HEK293T (cell line): ENCODE data around the gene RXRG.

Experiments
- CTCF ChIA-PET: fragments of 350-600 bp; formaldehyde crosslinking; extraction: SDS; loops from one replicate; lab custom pipeline; 2021; ENCODE audit warnings: antibody characterized with exemption, inconsistent platforms; lab: Yijun Ruan, JAX
- POLR2A ChIA-PET: fragments of 350-600 bp; formaldehyde crosslinking; extraction: SDS; loops from one replicate; lab custom pipeline; 2020; ENCODE audit warnings: antibody characterized with exemption, inconsistent platforms; lab: Yijun Ruan, JAX
- DNase-seq: peaks from one replicate; pipeline ENCODE4 v3.0.0; 2012; ENCODE audit warnings: mixed read lengths; ENCODE audit errors: extremely low spot score
- ARNT ChIP-seq: fragments of 450-650 bp; IDR thresholded peaks from 2 replicates; pipeline ENCODE4 v1.6.1; 2017; ENCODE audit warnings: mild to moderate bottlenecking
- BHLHE40 ChIP-seq: fragments of 450-650 bp; IDR thresholded peaks from 2 replicates; pipeline ENCODE4 v1.6.1; 2016; ENCODE audit warnings: mild to moderate bottlenecking, moderate library complexity, borderline replicate concordance
- CTBP1 ChIP-seq: fragments of 450-650 bp; IDR thresholded peaks from 2 replicates; pipeline ENCODE4 v1.6.1; 2016; ENCODE audit warnings: borderline replicate concordance
- ELF4 ChIP-seq: fragments of 450-650 bp; IDR thresholded peaks from 2 replicates; pipeline ENCODE4 v1.6.1; 2017; ENCODE audit warnings: antibody characterized with exemption
- FOXA1 ChIP-seq: fragments of 450-650 bp; IDR thresholded peaks from 2 replicates; pipeline ENCODE4 v1.6.1; 2016; ENCODE audit warnings: mild to moderate bottlenecking
- FOXK2 ChIP-seq: fragments of 450-650 bp; IDR thresholded peaks from 2 replicates; pipeline ENCODE4 v1.6.1; 2016; ENCODE audit warnings: mild to moderate bottlenecking
- FOXM1 ChIP-seq: fragments of 450-650 bp; IDR thresholded peaks from 2 replicates; pipeline ENCODE4 v1.6.1; 2017; ENCODE audit warnings: mild to moderate bottlenecking, borderline replicate concordance
- HDGF ChIP-seq: fragments of 450-650 bp; IDR thresholded peaks from 2 replicates; pipeline ENCODE4 v1.6.1; 2017; ENCODE audit warnings: antibody characterized with exemption, borderline replicate concordance
- L3MBTL2 ChIP-seq: fragments of 450-650 bp; conservative IDR thresholded peaks from 2 replicates; pipeline ENCODE4 v1.6.1; 2016; ENCODE audit warnings: mild to moderate bottlenecking
- LEF1 ChIP-seq: fragments of 450-650 bp; IDR thresholded peaks from 2 replicates; pipeline ENCODE4 v1.6.1; 2017; ENCODE audit warnings: mild to moderate bottlenecking, borderline replicate concordance
- NFRKB ChIP-seq: fragments of 450-650 bp; IDR thresholded peaks from 2 replicates; pipeline ENCODE4 v1.6.1; 2016; ENCODE audit warnings: mild to moderate bottlenecking, moderate library complexity
- SP1 ChIP-seq: fragments of 450-650 bp; IDR thresholded peaks from 2 replicates; pipeline ENCODE4 v1.6.1; 2017
- SUZ12 ChIP-seq: fragments of 450-650 bp; IDR thresholded peaks from 2 replicates; pipeline ENCODE4 v1.6.1; 2016; ENCODE audit warnings: mild to moderate bottlenecking
- TARDBP ChIP-seq: fragments of 450-650 bp; IDR thresholded peaks from 2 replicates; pipeline ENCODE4 v1.6.1; 2016
- ZNF384 ChIP-seq: fragments of 450-650 bp; IDR thresholded peaks from 2 replicates; pipeline ENCODE4 v1.6.1; 2016
- TF ChIP-seq, protein P1 (sequence below): fragments of 450-650 bp; IDR thresholded peaks from 2 replicates; pipeline ENCODE4 v1.6.1; 2016

Gene RXRG

GRCh38 chr1:165354739-165355138, 90.2 kb downstream of the RXRG start:
- CTCF ChIA-PET = no interaction called here

DNA sequence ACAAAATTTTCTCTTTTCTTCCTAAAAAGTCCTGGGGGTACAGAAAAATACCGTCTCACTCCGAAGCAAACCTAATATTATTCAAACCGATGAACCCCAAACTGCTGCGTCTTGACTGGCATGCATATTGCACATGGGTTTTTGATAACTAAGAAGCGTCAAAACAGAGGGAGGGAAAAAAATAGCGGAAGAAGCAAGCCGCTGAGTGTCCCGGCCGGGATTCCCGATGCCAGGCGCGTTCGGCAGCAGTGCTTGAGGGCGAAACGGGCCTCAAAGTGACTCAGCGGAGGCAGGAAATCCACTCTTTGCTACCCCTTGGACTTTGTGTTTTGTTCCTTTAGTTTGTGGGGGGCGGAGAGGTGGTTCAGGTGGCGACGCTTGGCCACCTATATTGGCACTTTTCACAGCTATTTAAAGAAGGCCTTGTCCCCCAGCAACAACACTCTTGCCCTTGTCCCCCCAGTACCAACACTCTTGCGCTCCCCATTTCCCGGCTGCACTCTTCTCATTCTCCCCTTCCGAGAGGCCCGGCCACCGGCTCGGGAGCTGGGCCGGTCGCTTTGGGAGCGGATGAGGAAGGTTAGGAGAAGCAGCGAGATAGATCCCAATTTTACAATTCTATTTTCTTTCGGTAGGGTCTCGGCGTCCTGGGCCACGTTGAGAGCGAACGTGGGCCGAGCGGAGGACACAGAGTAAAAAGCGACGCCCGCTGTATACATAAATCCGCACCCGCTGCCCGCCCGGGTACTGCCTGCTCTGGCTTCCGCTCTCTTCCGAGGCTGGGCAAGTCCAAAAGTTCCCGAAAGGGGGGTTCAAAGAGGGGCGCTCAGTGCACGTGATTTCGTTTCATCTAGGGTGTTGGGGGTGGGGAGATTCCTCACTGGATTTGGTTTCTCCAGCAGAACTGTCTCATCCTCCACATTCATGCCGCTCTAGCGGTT, 90.9 kb downstream of the RXRG start:
- ChIA-PET POLR2A (no interaction called here), CTCF (no interaction called here)
- DNase-seq = no peak
- TF ChIP-seq ELF4 (no peak), BHLHE40 (no peak), HDGF (no peak), CTBP1 (no peak), TARDBP (no peak), SP1 (no peak), LEF1 (no peak), FOXM1 (no peak), FOXA1 (no peak), SUZ12 (no peak), L3MBTL2 (no peak), ZNF384 (no peak), NFRKB (no peak), ARNT (no peak), FOXK2 (no peak)
- TF ChIP-seq, protein P1, sequence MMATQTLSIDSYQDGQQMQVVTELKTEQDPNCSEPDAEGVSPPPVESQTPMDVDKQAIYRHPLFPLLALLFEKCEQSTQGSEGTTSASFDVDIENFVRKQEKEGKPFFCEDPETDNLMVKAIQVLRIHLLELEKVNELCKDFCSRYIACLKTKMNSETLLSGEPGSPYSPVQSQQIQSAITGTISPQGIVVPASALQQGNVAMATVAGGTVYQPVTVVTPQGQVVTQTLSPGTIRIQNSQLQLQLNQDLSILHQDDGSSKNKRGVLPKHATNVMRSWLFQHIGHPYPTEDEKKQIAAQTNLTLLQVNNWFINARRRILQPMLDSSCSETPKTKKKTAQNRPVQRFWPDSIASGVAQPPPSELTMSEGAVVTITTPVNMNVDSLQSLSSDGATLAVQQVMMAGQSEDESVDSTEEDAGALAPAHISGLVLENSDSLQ = no peak

More at GRCh38 chr1:165354739-165355138, 90.2 kb downstream of the RXRG start:
- POLR2A ChIA-PET = no interaction called here
- TF ChIP-seq HDGF (no peak), ARNT (no peak), FOXM1 (no peak), ELF4 (no peak), L3MBTL2 (no peak), LEF1 (no peak), FOXK2 (no peak), SP1 (no peak), BHLHE40 (no peak), CTBP1 (no peak), ZNF384 (no peak), TARDBP (no peak), NFRKB (no peak), SUZ12 (no peak), FOXA1 (no peak)
- TF ChIP-seq, protein P1 = no peak
- no peak for DNase-seq

DNA sequence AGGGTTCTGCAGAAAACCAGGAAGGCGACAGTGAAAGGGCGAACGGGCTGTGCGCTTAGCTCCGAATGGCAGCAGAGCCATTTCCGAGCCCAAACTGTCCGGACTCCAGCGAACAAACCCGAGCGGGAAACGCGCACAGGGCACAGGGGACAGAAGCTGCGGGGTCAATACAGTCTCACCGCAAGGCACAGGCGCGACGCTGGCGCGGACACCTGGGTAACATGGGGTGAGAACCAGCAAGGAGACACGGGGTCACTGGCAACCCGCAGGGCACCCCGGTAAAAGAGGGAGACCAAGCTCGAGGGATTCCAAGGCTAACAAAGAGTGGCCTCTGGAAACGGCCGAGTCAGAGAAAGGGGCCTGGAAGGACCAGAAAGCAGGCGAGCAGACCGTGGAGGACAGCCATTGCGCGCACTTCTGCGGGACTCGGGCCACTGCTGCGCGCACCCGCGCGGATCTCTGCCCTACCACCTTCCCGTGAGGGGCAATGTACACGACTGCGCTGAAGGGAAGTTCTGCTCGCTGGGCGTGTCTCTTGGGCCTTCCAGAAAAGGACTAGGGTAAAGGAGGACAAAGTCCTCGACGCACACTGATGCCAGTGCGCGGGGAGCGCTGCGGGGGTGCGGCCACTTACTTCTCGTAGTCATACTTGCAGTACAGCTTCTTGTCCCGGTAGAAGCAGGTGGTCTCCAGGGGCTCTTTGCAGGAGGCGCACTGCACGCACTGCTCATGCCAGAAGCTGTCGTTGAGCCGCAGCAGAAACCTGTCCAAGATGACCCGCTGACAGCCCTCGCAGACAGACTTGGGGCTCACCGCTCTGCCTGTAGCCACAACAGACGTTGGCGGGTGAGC, 92.3 kb downstream of the RXRG start:
- ChIA-PET POLR2A (no interaction called here), CTCF (no interaction called here)
- TF ChIP-seq ELF4 (no peak), CTBP1 (no peak), ARNT (no peak), L3MBTL2 (no peak), FOXK2 (no peak), LEF1 (no peak), ZNF384 (no peak), HDGF (no peak)
- DNase-seq = no peak

DNA sequence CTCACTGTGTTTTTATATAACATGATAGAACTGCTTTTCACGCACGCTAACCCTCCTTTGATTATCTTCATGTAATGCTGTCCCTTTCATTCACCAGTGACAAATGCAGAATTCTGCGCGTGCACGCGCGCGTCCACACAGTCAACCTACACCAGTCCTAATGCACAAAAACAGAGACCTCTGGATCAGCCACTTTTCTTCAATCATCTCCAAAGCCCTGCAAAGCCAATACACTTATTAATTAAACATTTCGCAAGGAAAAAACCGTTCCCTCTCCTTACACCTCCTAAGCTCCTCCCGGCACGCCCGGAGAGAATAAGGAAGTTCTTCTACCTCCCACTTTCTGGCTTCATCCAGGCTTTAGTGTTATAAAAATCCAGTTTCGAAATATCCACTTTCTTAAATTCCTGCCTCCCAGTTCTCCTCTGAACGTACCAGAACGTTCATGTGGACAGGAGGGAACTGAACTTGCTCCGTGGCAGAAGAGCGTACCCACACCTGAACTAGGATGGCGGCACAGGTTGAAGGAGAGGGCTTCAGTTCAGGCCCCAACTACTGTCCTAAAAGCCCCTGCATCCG, 93.0 kb downstream of the RXRG start:
- ChIA-PET CTCF (interaction anchor here (1.7 kb wide), 1 partner anchor 16 kb away, joined by 8 read pairs; no protein-coding TSS in a partner anchor), POLR2A (no interaction called here)
- no peak for DNase-seq
- no peak for TF ChIP-seq NFRKB
- TF ChIP-seq FOXM1 = no peak
- no peak for TF ChIP-seq SP1
- TF ChIP-seq BHLHE40 = no peak
- TF ChIP-seq ARNT = no peak
- TF ChIP-seq FOXA1 = no peak
- TF ChIP-seq ZNF384 = no peak
- TF ChIP-seq ELF4 = no peak
- TF ChIP-seq, protein P1 = no peak
- no peak for TF ChIP-seq LEF1
- no peak for TF ChIP-seq L3MBTL2
- TF ChIP-seq FOXK2 = no peak
- no peak for TF ChIP-seq CTBP1
- TF ChIP-seq HDGF = no peak
- TF ChIP-seq TARDBP = no peak
